WTC11 (cell line): ENCODE measurements around the gene PSMD3.

Source experiments
- CBFB ChIP-seq: sonication (generic); formaldehyde crosslinking; IDR thresholded peaks from 2 replicates; pipeline ENCODE4 v1.8.1; 2022; ENCODE audit warnings: mild to moderate bottlenecking, low read depth, missing genetic modification reagents
- CTCF ChIP-seq: fragments of 200-600 bp; IDR thresholded peaks from 2 replicates; pipeline ENCODE4 v1.8.0; 2022; ENCODE audit warnings: antibody characterized with exemption
- FOXP1 ChIP-seq: sonication (generic); formaldehyde crosslinking; IDR thresholded peaks from 2 replicates; pipeline ENCODE4 v1.8.0; 2022; ENCODE audit warnings: missing genetic modification reagents, mild to moderate bottlenecking, moderate library complexity, borderline replicate concordance
- MAX ChIP-seq: sonication (generic); formaldehyde crosslinking; IDR thresholded peaks from 2 replicates; pipeline ENCODE4 v1.8.0; 2022; ENCODE audit warnings: mild to moderate bottlenecking, missing genetic modification reagents
- NFYB ChIP-seq: sonication (generic); formaldehyde crosslinking; conservative IDR thresholded peaks from 2 replicates; pipeline ENCODE4 v1.8.0; 2022; ENCODE audit warnings: low read depth, missing genetic modification reagents
- RORB ChIP-seq: fragments of 250-450 bp; sonication (Bioruptor Pico); IDR thresholded peaks from 2 replicates; pipeline ENCODE4 v1.9.0; 2021; ENCODE audit warnings: mild to moderate bottlenecking
- SMAD3 ChIP-seq: sonication (generic); formaldehyde crosslinking; IDR thresholded peaks from 2 replicates; pipeline ENCODE4 v1.8.0; 2022; ENCODE audit warnings: missing genetic modification reagents, mild to moderate bottlenecking, borderline replicate concordance
- STAT6 ChIP-seq: sonication (generic); formaldehyde crosslinking; conservative IDR thresholded peaks from 2 replicates; pipeline ENCODE4 v1.8.1; 2023; ENCODE audit warnings: mild to moderate bottlenecking, low read depth, missing genetic modification reagents, moderate library complexity
- TEAD1 ChIP-seq: sonication (generic); formaldehyde crosslinking; IDR thresholded peaks from 2 replicates; pipeline ENCODE4 v1.8.0; 2022; ENCODE audit warnings: mild to moderate bottlenecking, missing genetic modification reagents
- TEAD4 ChIP-seq: sonication (generic); formaldehyde crosslinking; IDR thresholded peaks from 2 replicates; pipeline ENCODE4 v1.8.0; 2022; ENCODE audit warnings: mild to moderate bottlenecking, missing genetic modification reagents
- TF ChIP-seq, protein P1 (sequence below): sonication (generic); formaldehyde crosslinking; IDR thresholded peaks from 2 replicates; pipeline ENCODE4 v1.8.0; 2023; ENCODE audit warnings: missing genetic modification reagents
- TF ChIP-seq, protein P2 (sequence below): sonication (generic); formaldehyde crosslinking; IDR thresholded peaks from 2 replicates; pipeline ENCODE4 v1.8.1; 2023; ENCODE audit warnings: mild to moderate bottlenecking, moderate library complexity, missing genetic modification reagents
- TF ChIP-seq, protein P3 (sequence below): fragments of 250-450 bp; sonication (Bioruptor Pico); IDR thresholded peaks from 2 replicates; pipeline ENCODE4 v1.9.0; 2021; ENCODE audit warnings: mild to moderate bottlenecking

- no peak for TF ChIP-seq FOXP1 (CRISPR knock-in tag)
- TF ChIP-seq CTCF: no peak
- TF ChIP-seq, protein P1, sequence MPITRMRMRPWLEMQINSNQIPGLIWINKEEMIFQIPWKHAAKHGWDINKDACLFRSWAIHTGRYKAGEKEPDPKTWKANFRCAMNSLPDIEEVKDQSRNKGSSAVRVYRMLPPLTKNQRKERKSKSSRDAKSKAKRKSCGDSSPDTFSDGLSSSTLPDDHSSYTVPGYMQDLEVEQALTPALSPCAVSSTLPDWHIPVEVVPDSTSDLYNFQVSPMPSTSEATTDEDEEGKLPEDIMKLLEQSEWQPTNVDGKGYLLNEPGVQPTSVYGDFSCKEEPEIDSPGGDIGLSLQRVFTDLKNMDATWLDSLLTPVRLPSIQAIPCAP (CRISPR knock-in tag): no peak
- no peak for TF ChIP-seq NFYB
- no peak for TF ChIP-seq RORB (CRISPR knock-in tag)
- TF ChIP-seq, protein P2, sequence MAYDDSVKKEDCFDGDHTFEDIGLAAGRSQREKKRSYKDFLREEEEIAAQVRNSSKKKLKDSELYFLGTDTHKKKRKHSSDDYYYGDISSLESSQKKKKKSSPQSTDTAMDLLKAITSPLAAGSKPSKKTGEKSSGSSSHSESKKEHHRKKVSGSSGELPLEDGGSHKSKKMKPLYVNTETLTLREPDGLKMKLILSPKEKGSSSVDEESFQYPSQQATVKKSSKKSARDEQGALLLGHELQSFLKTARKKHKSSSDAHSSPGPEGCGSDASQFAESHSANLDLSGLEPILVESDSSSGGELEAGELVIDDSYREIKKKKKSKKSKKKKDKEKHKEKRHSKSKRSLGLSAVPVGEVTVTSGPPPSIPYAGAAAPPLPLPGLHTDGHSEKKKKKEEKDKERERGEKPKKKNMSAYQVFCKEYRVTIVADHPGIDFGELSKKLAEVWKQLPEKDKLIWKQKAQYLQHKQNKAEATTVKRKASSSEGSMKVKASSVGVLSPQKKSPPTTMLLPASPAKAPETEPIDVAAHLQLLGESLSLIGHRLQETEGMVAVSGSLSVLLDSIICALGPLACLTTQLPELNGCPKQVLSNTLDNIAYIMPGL (CRISPR knock-in tag): no peak
- TF ChIP-seq TEAD4: no peak
- TF ChIP-seq, protein P3, sequence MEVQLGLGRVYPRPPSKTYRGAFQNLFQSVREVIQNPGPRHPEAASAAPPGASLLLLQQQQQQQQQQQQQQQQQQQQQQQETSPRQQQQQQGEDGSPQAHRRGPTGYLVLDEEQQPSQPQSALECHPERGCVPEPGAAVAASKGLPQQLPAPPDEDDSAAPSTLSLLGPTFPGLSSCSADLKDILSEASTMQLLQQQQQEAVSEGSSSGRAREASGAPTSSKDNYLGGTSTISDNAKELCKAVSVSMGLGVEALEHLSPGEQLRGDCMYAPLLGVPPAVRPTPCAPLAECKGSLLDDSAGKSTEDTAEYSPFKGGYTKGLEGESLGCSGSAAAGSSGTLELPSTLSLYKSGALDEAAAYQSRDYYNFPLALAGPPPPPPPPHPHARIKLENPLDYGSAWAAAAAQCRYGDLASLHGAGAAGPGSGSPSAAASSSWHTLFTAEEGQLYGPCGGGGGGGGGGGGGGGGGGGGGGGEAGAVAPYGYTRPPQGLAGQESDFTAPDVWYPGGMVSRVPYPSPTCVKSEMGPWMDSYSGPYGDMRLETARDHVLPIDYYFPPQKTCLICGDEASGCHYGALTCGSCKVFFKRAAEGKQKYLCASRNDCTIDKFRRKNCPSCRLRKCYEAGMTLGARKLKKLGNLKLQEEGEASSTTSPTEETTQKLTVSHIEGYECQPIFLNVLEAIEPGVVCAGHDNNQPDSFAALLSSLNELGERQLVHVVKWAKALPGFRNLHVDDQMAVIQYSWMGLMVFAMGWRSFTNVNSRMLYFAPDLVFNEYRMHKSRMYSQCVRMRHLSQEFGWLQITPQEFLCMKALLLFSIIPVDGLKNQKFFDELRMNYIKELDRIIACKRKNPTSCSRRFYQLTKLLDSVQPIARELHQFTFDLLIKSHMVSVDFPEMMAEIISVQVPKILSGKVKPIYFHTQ (CRISPR knock-in tag): no peak
- no peak for TF ChIP-seq MAX (CRISPR knock-in tag)
- TF ChIP-seq STAT6: no peak
- TF ChIP-seq SMAD3 (CRISPR knock-in tag): no peak
- no peak for TF ChIP-seq CBFB (CRISPR knock-in tag)
- no peak for TF ChIP-seq TEAD1 (CRISPR knock-in tag)
These were observed 31.6 kb upstream of the PSMD3 start for GRCh38 chr17:39949028-39949427.
